ENCODE measurements around the gene MDK.

The MDK gene

DNA sequence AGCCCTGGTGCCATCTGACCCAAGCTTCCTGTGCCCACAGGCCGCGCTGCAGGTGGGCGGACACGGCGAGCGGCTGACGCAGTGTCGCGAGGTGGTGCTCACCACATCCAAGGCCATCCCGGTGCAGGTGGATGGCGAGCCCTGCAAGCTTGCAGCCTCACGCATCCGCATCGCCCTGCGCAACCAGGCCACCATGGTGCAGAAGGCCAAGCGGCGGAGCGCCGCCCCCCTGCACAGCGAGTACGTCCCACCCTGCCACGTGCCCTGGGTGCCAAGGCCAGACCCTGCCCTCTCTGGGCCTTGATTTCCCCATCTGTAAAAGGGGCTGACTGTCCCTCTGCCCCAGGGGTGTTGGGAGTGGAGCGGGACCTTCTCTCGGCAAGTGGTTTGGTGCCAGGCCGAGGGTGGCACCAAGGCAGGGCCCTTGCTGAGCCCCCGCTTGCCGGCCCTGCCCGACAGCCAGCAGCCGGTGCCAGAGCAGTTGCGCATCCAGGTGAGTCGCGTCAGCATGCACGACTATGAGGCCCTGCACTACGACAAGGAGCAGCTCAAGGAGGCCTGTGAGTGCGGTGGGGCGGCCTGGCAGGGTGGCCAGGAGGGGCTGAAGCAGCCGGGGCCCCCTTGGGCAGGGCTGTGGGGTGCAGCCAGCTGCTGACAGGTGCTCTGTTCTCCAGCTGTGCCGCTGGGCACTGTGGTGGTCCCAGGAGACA, 5.9 kb upstream of the MDK start:
- no peak for TF ChIP-seq GLIS3 (CRISPR knock-in tag; IDR thresholded peaks at IDR 0.05)
- no peak for TF ChIP-seq ZFP3 (CRISPR knock-in tag; IDR thresholded peaks at IDR 0.05)
- no peak for TF ChIP-seq CSDC2 (CRISPR knock-in tag; IDR thresholded peaks at IDR 0.05)
- TF ChIP-seq, protein P1, sequence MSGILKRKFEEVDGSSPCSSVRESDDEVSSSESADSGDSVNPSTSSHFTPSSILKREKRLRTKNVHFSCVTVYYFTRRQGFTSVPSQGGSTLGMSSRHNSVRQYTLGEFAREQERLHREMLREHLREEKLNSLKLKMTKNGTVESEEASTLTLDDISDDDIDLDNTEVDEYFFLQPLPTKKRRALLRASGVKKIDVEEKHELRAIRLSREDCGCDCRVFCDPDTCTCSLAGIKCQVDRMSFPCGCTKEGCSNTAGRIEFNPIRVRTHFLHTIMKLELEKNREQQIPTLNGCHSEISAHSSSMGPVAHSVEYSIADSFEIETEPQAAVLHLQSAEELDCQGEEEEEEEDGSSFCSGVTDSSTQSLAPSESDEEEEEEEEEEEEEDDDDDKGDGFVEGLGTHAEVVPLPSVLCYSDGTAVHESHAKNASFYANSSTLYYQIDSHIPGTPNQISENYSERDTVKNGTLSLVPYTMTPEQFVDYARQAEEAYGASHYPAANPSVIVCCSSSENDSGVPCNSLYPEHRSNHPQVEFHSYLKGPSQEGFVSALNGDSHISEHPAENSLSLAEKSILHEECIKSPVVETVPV (CRISPR knock-in tag; IDR thresholded peaks at IDR 0.05), result no peak
- no peak for TF ChIP-seq ZFP30 (CRISPR knock-in tag; IDR thresholded peaks at IDR 0.05)
- TF ChIP-seq, protein P2, sequence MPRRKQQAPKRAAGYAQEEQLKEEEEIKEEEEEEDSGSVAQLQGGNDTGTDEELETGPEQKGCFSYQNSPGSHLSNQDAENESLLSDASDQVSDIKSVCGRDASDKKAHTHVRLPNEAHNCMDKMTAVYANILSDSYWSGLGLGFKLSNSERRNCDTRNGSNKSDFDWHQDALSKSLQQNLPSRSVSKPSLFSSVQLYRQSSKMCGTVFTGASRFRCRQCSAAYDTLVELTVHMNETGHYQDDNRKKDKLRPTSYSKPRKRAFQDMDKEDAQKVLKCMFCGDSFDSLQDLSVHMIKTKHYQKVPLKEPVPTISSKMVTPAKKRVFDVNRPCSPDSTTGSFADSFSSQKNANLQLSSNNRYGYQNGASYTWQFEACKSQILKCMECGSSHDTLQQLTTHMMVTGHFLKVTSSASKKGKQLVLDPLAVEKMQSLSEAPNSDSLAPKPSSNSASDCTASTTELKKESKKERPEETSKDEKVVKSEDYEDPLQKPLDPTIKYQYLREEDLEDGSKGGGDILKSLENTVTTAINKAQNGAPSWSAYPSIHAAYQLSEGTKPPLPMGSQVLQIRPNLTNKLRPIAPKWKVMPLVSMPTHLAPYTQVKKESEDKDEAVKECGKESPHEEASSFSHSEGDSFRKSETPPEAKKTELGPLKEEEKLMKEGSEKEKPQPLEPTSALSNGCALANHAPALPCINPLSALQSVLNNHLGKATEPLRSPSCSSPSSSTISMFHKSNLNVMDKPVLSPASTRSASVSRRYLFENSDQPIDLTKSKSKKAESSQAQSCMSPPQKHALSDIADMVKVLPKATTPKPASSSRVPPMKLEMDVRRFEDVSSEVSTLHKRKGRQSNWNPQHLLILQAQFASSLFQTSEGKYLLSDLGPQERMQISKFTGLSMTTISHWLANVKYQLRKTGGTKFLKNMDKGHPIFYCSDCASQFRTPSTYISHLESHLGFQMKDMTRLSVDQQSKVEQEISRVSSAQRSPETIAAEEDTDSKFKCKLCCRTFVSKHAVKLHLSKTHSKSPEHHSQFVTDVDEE (CRISPR knock-in tag; IDR thresholded peaks at IDR 0.05), result no peak
- no peak for TF ChIP-seq ZNF565 (CRISPR knock-in tag; conservative IDR thresholded peaks at IDR 0.05; ENCODE audit: low read depth)
- no peak for TF ChIP-seq ESRRG (CRISPR knock-in tag; IDR thresholded peaks at IDR 0.05)
- TF ChIP-seq PPARA (CRISPR knock-in tag; IDR thresholded peaks at IDR 0.05; ENCODE audit: borderline replicate concordance), result no peak
- TF ChIP-seq SNAI2 (CRISPR knock-in tag; IDR thresholded peaks at IDR 0.05), result no peak
- TF ChIP-seq ZNF8 (CRISPR knock-in tag; IDR thresholded peaks at IDR 0.05), result no peak
- ATAC-seq, result no peak

DNA sequence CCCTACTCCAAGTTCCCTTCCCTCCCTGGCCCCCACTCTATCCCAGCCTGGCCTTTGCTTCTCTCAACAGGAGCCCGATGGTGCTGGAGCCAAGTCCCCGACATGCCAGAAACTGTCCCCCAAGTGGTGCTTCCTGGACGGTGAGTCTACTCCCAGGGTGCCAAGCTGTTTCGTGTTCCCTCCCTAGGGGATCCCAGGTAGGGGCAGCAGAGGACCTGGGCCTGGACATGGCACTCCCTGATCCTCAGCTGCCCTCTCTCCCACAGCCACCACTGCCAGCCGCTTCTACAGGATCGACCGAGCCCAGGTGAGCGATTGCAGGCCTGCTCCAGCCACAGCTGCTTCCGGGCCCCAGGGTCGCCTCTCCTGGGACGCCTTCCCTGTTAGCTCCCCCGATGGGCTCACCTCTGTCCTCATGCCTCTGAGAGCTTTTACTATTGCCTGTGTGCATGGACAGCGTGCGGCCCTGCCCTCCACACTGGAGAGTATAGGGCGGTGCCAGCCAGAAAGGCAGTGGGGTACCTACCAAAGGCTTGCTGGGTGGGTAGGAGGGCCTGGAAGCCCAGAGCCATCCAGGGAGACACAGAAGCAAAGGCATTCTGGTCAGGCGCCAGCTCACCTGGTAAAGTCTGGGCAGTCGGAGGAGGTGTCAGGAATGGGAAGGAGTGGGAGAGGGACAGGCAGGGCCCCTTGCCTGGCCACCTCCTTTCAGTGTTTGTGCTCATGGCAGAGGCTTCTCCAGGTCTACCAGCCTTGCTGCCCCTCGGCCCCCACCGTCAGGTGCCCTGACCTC, 5.0 kb upstream of the MDK start:
- no peak for ATAC-seq

DNA sequence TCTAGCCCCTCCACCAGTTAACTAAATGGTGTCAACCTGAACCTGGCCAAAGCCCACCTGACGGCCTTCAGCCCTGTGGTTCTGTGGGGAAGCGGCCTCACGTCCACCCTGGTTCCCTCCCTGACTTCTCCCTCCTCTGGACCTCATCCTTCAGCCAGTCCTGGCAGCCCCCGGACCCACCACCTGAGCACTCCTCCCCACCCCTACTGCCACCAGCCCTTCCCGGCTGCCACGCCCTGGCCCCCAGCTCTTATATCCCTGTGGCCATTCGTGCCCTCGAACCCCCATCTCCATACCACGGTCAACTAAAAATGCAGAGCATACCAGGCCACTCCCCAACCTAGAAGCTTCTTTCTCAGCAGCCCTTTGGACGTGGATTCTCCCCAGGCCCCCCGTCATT, 4.2 kb upstream of the MDK start:
- no peak for ATAC-seq
- no peak for TF ChIP-seq OSR1 (CRISPR knock-in tag; IDR thresholded peaks at IDR 0.05)
- TF ChIP-seq ZFP3 (CRISPR knock-in tag; IDR thresholded peaks at IDR 0.05), result no peak
- no peak for TF ChIP-seq CSDC2 (CRISPR knock-in tag; IDR thresholded peaks at IDR 0.05)
- no peak for TF ChIP-seq SNAI2 (CRISPR knock-in tag; IDR thresholded peaks at IDR 0.05)
- TF ChIP-seq ESRRG (CRISPR knock-in tag; IDR thresholded peaks at IDR 0.05), result no peak
- TF ChIP-seq TOX (CRISPR knock-in tag; IDR thresholded peaks at IDR 0.05; ENCODE audit: borderline replicate concordance), result no peak
- no peak for TF ChIP-seq PPARA (CRISPR knock-in tag; IDR thresholded peaks at IDR 0.05; ENCODE audit: borderline replicate concordance)
- TF ChIP-seq ZC3H10 (CRISPR knock-in tag; IDR thresholded peaks at IDR 0.05), result no peak
- TF ChIP-seq, protein P2 (CRISPR knock-in tag; IDR thresholded peaks at IDR 0.05), result no peak
- TF ChIP-seq, protein P1 (CRISPR knock-in tag; IDR thresholded peaks at IDR 0.05), result no peak
- TF ChIP-seq ZNF70 (CRISPR knock-in tag; IDR thresholded peaks at IDR 0.05), result no peak
- TF ChIP-seq, protein P3, sequence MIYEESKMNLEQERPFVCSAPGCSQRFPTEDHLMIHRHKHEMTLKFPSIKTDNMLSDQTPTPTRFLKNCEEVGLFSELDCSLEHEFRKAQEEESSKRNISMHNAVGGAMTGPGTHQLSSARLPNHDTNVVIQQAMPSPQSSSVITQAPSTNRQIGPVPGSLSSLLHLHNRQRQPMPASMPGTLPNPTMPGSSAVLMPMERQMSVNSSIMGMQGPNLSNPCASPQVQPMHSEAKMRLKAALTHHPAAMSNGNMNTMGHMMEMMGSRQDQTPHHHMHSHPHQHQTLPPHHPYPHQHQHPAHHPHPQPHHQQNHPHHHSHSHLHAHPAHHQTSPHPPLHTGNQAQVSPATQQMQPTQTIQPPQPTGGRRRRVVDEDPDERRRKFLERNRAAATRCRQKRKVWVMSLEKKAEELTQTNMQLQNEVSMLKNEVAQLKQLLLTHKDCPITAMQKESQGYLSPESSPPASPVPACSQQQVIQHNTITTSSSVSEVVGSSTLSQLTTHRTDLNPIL (CRISPR knock-in tag; IDR thresholded peaks at IDR 0.05; ENCODE audit: low read depth), result no peak

More for the DNA sequence above, 5.0 kb upstream of the MDK start:
- no peak for TF ChIP-seq GLIS3 (CRISPR knock-in tag; IDR thresholded peaks at IDR 0.05)
- TF ChIP-seq, protein P1 (CRISPR knock-in tag; IDR thresholded peaks at IDR 0.05), result no peak
- TF ChIP-seq, protein P3 (CRISPR knock-in tag; IDR thresholded peaks at IDR 0.05; ENCODE audit: low read depth), result no peak
- TF ChIP-seq OSR1 (CRISPR knock-in tag; IDR thresholded peaks at IDR 0.05), result no peak
- TF ChIP-seq TOX (CRISPR knock-in tag; IDR thresholded peaks at IDR 0.05; ENCODE audit: borderline replicate concordance), result no peak
- no peak for TF ChIP-seq ZNF8 (CRISPR knock-in tag; IDR thresholded peaks at IDR 0.05)
- no peak for TF ChIP-seq ISL1 (CRISPR knock-in tag; IDR thresholded peaks at IDR 0.05)
- TF ChIP-seq ZNF70 (CRISPR knock-in tag; IDR thresholded peaks at IDR 0.05), result no peak
- TF ChIP-seq BACH2 (CRISPR knock-in tag; IDR thresholded peaks at IDR 0.05; ENCODE audit: borderline replicate concordance), result no peak
